T-cell (primary cell): ENCODE results near the gene THSD8. TPM values are rescaled to one million over a fixed set of nuclear protein-coding genes. Genes with fewer than 3 reads are reported as not detected.

Experiments
- ATAC-seq, 4 experiments: fragments of 200-7000 bp in 3 of 4; fragments of 150-1000 bp in 1 of 4; cut with Tn5 transposase; replicated peaks in 1 of 4; 1 replicate in 3 of 4; 2 replicates in 1 of 4; pipeline ENCODE4 v1.10.0; 2021; ENCODE audit warnings: moderate library complexity in 3 of 4, mild to moderate bottlenecking in 2 of 4, moderate number of reproducible peaks in 1 of 4
- CTCF ChIA-PET, 2 donors: fragments of 300-600 bp; sonication (Branson Sonifier 250); formaldehyde crosslinking; loops; one replicate each; lab custom pipeline; 2022; ENCODE audit warnings: antibody characterized with exemption in 2 of 2; lab: Charles Lee
- POLR2A ChIA-PET, 2 donors: fragments of 300-600 bp; sonication (Branson Sonifier 250); formaldehyde crosslinking; loops; one replicate each; lab custom pipeline; 2022; ENCODE audit warnings: antibody characterized with exemption in 2 of 2; lab: Charles Lee
- DNase-seq, 35 experiments: peaks; one replicate each; pipeline versions ENCODE4 v3.0.0 to v3.0.0-alpha.2; 2013 to 2023
- H3K27ac ChIP-seq: one replicate; pipeline ENCODE4 v1.5.1; 2013; ENCODE audit warnings: low read length
- H3K27me3 ChIP-seq, 2 experiments: replicated peaks in 1 of 2; 1 replicate in 1 of 2; 2 replicates in 1 of 2; pipeline versions ENCODE4 v1.6.1 to v1.7.0; 2013; ENCODE audit warnings: low read length in 1 of 2, mixed read lengths in 1 of 2; ENCODE audit not compliant: control insufficient read depth in 2 of 2, insufficient read depth in 2 of 2; ENCODE audit errors: extremely low read depth in 1 of 2
- H3K36me3 ChIP-seq, 2 donors: 1 replicate in 1 of 2; 2 replicates in 1 of 2; pipeline versions ENCODE4 v1.6.1 to v1.7.0; 2013; ENCODE audit warnings: low read length in 1 of 2; ENCODE audit not compliant: control insufficient read depth in 2 of 2, insufficient read depth in 1 of 2; ENCODE audit errors: extremely low read depth in 1 of 2
- H3K4me1 ChIP-seq, 2 experiments: 1 replicate in 1 of 2; 2 replicates in 1 of 2; pipeline versions ENCODE4 v1.6.1 to v1.7.0; 2013; ENCODE audit warnings: low read length in 2 of 2, mixed read lengths in 1 of 2; ENCODE audit not compliant: insufficient read depth in 2 of 2, control insufficient read depth in 1 of 2; ENCODE audit errors: extremely low read depth in 1 of 2
- H3K4me3 ChIP-seq, 2 donors: 1 replicate in 1 of 2; 2 replicates in 1 of 2; pipeline versions ENCODE4 v1.5.1 to v1.7.0; 2013; ENCODE audit warnings: mild to moderate bottlenecking in 2 of 2, low read length in 1 of 2, moderate library complexity in 1 of 2; ENCODE audit not compliant: control insufficient read depth in 1 of 2; ENCODE audit errors: extremely low read depth in 1 of 2
- H3K9me3 ChIP-seq: 2 replicates; pipeline ENCODE4 v1.7.0; 2013
- H3K27ac Mint-ChIP-seq, 2 donors: one replicate each; pipeline ENCODE4 v1.8.0; 2020 to 2021; ENCODE audit warnings: mild to moderate bottlenecking in 2 of 2, mixed read lengths in 2 of 2
- H3K27me3 Mint-ChIP-seq, 2 donors: one replicate each; pipeline ENCODE4 v1.8.0; 2021 to 2022; ENCODE audit warnings: mixed read lengths in 2 of 2
- H3K36me3 Mint-ChIP-seq: one replicate; pipeline ENCODE4 v1.8.0; 2021; ENCODE audit warnings: mixed read lengths
- H3K4me1 Mint-ChIP-seq, 3 donors: one replicate each; pipeline ENCODE4 v1.8.0; 2020 to 2022; ENCODE audit warnings: mixed read lengths in 3 of 3, mild to moderate bottlenecking in 1 of 3
- H3K4me3 Mint-ChIP-seq, 3 donors: one replicate each; pipeline ENCODE4 v1.8.0; 2020 to 2022; ENCODE audit warnings: mild to moderate bottlenecking in 3 of 3, mixed read lengths in 3 of 3, moderate library complexity in 3 of 3
- H3K9me3 Mint-ChIP-seq, 3 donors: one replicate each; pipeline ENCODE4 v1.8.0; 2020 to 2022; ENCODE audit warnings: mixed read lengths in 3 of 3
- WGBS: methylation state at CpG from one replicate; pipeline ENCODE4 v1.1.5; 2013; ENCODE audit warnings: missing lambda C conversion rate; ENCODE audit not compliant: insufficient coverage; 5-methylcytosine and 5-hydroxymethylcytosine counted together
- total RNA-seq, 35 experiments: library from RNA in 6 of 35; stranded (reverse) in 6 of 35; fragments of 120-200 nt in 1 of 35; gene quantifications; one replicate each; pipeline versions ENCODE4 v1.2.1 to v1.2.4 and lab custom pipeline; 2013 to 2026

Gene THSD8
- total RNA-seq, 5 donors from 2014 or later (not counting 1 experiment from before 2014, with no cell fraction given) = 0.63 to 2.4 (median 0.97) TPM; not detected in 1

DNA sequence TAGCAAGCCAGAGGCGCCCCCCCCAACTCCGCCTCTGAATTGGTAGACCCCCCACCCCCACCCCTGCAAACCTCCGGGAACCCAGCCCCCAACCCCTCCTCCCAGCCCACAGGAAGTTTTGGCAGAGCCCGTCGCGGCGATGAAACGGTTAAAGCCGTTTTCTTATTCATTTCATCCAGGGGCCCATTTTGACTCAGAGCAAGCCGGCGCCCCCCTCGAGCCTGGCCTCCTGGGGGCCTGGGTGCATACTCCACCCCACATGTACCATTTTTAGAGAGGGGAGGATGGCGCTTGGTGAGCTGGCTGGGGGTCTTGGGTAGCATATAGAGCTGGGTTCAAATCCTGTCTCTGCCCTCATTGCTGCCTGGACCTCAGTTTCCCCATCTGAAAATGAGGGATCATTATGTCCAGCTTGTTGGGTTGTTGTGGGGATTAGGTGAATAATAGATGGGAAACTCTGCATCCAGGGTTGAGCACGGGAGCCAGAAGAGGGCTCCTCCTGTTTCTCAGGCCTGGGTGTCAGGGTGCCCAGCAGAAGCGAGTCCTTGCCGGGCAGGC lies 18.5 kb upstream of the THSD8 start:
- peaks cover 28 to 40% (median 30%) of the 10 kb centered on the region in 3 donors for H3K4me1 Mint-ChIP-seq
- no peaks in the 10 kb centered on the region for H3K36me3 Mint-ChIP-seq
- Histone ChIP-seq H3K36me3 (no peaks in the 10 kb centered on the region), H3K9me3 (no peaks in the 10 kb centered on the region), H3K4me3 (peak overlapping the region in 1 of 2 donors; percentile 23), H3K27me3 (no peaks in the 10 kb centered on the region), H3K27ac (peak overlapping the region; percentile 100), H3K4me1 (peaks cover 43 to 76% of the 10 kb centered on the region in 2 experiments)
- DNase-seq (peak in 8 of 35 experiments; percentile 22 to 53 (median 37)), ATAC-seq (no peak)
- H3K9me3 Mint-ChIP-seq = no peaks in the 10 kb centered on the region
- peak overlapping the region; percentile 54 to 85 (median 60) for H3K4me3 Mint-ChIP-seq
- no peaks in the 10 kb centered on the region for H3K27me3 Mint-ChIP-seq
- CTCF ChIA-PET = interaction anchor here (0.7 to 1.9 kb wide), 2 partner anchors 9 to 46 kb away, joined by 4 to 20 read pairs; partner anchors contain the start of genes GET3 (in 1 of the 2) and JUNB (in 1 of the 2)
- peak overlapping the region in 1 of 2 donors; percentile 77 for H3K27ac Mint-ChIP-seq
- 48% methylated on average over 3 of the region's 16 CpGs for WGBS
- POLR2A ChIA-PET = interaction anchor here (0.5 to 2.7 kb wide), 4 partner anchors 8 to 1765 kb away, joined by 4 to 45 read pairs (median 7); partner anchors contain the start of gene JUNB (in 2 of the 2)

DNA sequence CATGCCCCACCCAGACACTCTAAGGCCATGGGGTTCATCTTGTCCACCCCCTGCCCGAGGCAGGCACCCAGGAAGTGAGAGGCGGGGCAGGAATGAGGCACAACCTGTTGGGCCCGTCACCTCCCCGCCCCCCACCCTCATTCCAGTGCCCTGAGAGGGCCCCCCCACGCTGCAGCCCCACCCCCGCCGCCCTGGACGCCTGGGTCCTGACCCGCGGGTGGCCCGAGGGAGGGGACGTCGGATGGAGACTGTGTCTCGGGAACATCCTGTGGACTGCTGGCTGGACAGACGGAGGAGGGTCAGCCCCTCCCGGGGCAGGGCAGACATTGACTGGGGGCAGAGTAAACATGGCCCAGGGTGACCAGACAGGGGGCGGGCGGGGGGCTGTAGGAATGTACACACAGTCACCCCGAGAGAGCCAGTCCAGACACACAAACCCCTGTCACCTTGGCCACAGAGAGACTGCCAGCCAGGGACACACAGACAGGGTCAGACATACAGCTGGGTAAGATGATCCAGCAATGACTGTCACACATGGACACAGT lies 17.9 kb upstream of the THSD8 start:
- H3K27ac ChIP-seq = peak overlapping the region; percentile 100
- no peak overlapping the region for H3K4me3 ChIP-seq
- Mint-ChIP-seq H3K27ac (no peak overlapping the region), H3K36me3 (no peaks in the 10 kb centered on the region), H3K27me3 (no peaks in the 10 kb centered on the region), H3K4me1 (peaks cover 23 to 40% (median 28%) of the 10 kb centered on the region in 3 donors), H3K9me3 (no peaks in the 10 kb centered on the region), H3K4me3 (peak overlapping the region; percentile 54 to 85 (median 60))
- ATAC-seq = no peak
- ChIA-PET POLR2A (interaction anchor here (0.5 to 2.7 kb wide), 2 partner anchors 8 to 193 kb away, joined by 4 to 45 read pairs; partner anchors contain the start of gene JUNB (in 1 of the 2)), CTCF (no interaction called here)
- H3K4me1 ChIP-seq = peaks cover 41 to 76% of the 10 kb centered on the region in 2 experiments
- peak in 1 of 35 experiments; percentile 11 for DNase-seq
- no peaks in the 10 kb centered on the region for H3K27me3 ChIP-seq
- H3K36me3 ChIP-seq = no peaks in the 10 kb centered on the region
- H3K9me3 ChIP-seq = no peaks in the 10 kb centered on the region
- 38% methylated on average over 12 of the region's 19 CpGs for WGBS

DNA sequence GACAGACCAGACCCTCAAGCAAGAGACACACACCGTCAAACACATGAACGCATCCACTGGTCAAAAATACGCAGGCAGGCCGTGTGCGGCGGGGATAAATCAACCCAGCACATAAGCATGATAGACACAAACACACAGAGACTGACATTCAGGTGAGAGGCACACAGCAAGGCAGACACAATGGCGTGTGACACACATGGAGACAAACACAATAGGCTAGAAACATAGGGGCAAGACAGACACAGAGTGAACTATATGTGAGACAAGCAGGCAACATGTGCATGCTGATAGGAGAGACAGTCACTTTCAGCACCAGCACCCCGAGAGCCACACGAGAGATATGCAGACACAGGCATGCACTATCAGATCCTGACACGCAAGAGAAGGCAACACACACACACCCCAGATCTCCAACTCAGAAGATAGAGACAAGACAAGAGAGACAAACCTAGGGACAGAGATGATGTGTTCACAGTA lies 17.4 kb upstream of the THSD8 start:
- Mint-ChIP-seq H3K27me3 (no peaks in the 10 kb centered on the region), H3K36me3 (no peaks in the 10 kb centered on the region), H3K9me3 (no peaks in the 10 kb centered on the region), H3K4me3 (no peak overlapping the region), H3K27ac (no peak overlapping the region), H3K4me1 (peaks cover 23 to 39% (median 27%) of the 10 kb centered on the region in 3 donors)
- no peak overlapping the region for H3K4me3 ChIP-seq
- DNase-seq = peak in 17 of 35 experiments; percentile 22 to 71 (median 45)
- POLR2A ChIA-PET = interaction anchor here in 1 of 2 donors (2.7 kb wide), 1 partner anchor 8 kb away, joined by 45 read pairs; the partner anchor contains the start of gene JUNB
- no peaks in the 10 kb centered on the region for H3K36me3 ChIP-seq
- H3K27me3 ChIP-seq = no peaks in the 10 kb centered on the region
- H3K27ac ChIP-seq = peak overlapping the region; percentile 100
- no peaks in the 10 kb centered on the region for H3K9me3 ChIP-seq
- 86% methylated on average over 5 of the region's 10 CpGs for WGBS
- peaks cover 38 to 76% of the 10 kb centered on the region in 2 experiments for H3K4me1 ChIP-seq
- CTCF ChIA-PET = no interaction called here
- peak in 3 of 4 experiments; percentile 2 to 12 (median 4) for ATAC-seq

DNA sequence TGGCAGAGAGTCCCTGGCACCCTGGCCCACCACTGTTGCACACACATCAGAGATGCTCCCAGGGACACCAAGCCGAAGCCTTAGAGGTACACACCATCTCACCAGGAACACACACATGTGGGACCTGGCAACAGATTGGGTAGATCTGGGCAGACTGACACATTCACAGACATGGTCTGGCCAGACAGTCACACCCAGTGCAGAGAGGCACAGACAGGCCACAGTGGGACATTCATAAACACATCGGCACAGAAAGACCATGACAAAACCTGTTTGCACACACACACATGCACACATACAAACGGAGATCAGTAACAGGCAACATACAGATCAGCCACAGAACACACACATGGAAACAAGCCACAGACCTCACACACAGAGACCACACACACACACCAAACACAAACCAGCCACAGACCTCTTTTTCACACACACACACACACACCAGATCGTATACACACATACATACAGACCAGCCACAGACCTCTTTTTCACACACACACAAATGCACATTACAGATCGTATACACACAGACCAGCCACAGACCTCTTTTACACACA lies 16.9 kb upstream of the THSD8 start:
- Mint-ChIP-seq H3K9me3 (no peaks in the 10 kb centered on the region), H3K4me3 (no peak overlapping the region), H3K27ac (no peak overlapping the region), H3K36me3 (no peaks in the 10 kb centered on the region), H3K27me3 (no peaks in the 10 kb centered on the region), H3K4me1 (peaks cover 19 to 35% (median 24%) of the 10 kb centered on the region in 3 donors)
- no peak for ATAC-seq
- H3K36me3 ChIP-seq = no peaks in the 10 kb centered on the region
- ChIA-PET CTCF (no interaction called here), POLR2A (no interaction called here)
- H3K9me3 ChIP-seq = no peaks in the 10 kb centered on the region
- H3K27ac ChIP-seq = peak overlapping the region; percentile 100
- H3K4me3 ChIP-seq = no peak overlapping the region
- WGBS = 36% methylated on average over 5 of the region's 5 CpGs
- DNase-seq = peak in 10 of 35 experiments; percentile 17 to 79 (median 51)
- H3K27me3 ChIP-seq = no peaks in the 10 kb centered on the region
- H3K4me1 ChIP-seq = peaks cover 38 to 72% of the 10 kb centered on the region in 2 experiments

DNA sequence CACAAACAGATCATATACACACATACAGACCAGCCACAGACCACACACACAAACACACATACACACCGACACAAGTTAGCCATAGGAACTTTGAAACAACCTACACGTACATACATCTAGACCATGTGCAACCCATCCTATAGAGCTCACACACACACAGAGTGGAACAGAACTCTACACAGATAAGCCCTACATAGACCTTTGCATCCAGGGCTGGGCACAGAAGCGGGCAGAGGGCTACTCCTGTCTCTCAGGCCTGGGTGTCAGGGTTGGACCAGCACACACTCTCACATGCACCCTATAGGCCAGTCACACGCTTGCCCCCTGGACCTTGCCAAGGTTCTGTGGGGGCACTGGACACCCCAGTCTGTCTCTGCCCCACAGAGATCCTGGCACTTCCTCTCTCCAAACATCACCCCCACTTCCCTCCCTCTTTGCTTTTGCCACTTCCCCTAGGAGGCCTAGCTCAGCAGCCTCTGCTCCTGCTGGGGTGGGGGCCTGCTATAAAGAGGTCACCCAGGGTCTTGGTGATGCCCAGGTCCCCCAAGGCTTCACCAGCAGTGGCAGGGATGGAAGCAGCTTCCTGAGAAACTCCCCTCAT lies 16.3 kb upstream of the THSD8 start:
- CTCF ChIA-PET = no interaction called here
- POLR2A ChIA-PET = no interaction called here
- Mint-ChIP-seq H3K36me3 (no peaks in the 10 kb centered on the region), H3K27me3 (no peaks in the 10 kb centered on the region), H3K4me3 (no peak overlapping the region), H3K9me3 (no peaks in the 10 kb centered on the region), H3K4me1 (peaks cover 23 to 36% (median 28%) of the 10 kb centered on the region in 3 donors), H3K27ac (no peak overlapping the region)
- Histone ChIP-seq H3K27ac (peak overlapping the region; percentile 100), H3K36me3 (no peaks in the 10 kb centered on the region), H3K9me3 (no peaks in the 10 kb centered on the region), H3K27me3 (no peaks in the 10 kb centered on the region), H3K4me3 (no peak overlapping the region), H3K4me1 (peaks cover 42 to 77% of the 10 kb centered on the region in 2 experiments)
- WGBS = 42% methylated on average over 4 of the region's 4 CpGs
- DNase-seq (peak in 3 of 35 experiments; percentile 12 to 36 (median 31)), ATAC-seq (no peak)
